A172 (cell line): Measurements from ENCODE around the gene ADAMTS16. TPM values are rescaled to one million over a fixed set of nuclear protein-coding genes. Genes with fewer than 3 reads are reported as not detected.
A peak's percentile ranks its signal among the peaks of the same experiment; 100 is the strongest.

Experiments
- DNase-seq: peaks from one replicate; pipeline ENCODE4 v3.0.0-alpha.2; 2015; ENCODE audit warnings: low spot score
- total RNA-seq: library from RNA; depleted of rRNA; stranded (reverse); fragments of >200 nt; shearing (Covaris generic); gene quantifications from 2 replicates; pipeline ENCODE4 v1.2.3, GENCODE V29; 2014

The ADAMTS16 gene
- total RNA-seq, 1 experiment from 2014 or later, result 3.5 TPM

GRCh38 chr5:5315068-5315980 lies 175.2 kb downstream of the ADAMTS16 start:
- peak; percentile 83 for DNase-seq

- DNase-seq, result peak; percentile 91
Measured at GRCh38 chr5:5316334-5316733, 176.2 kb downstream of the ADAMTS16 start.

- no peak for DNase-seq
Measured at GRCh38 chr5:5317976-5318375, 177.8 kb downstream of the ADAMTS16 start.

- no peak for DNase-seq
Measured at GRCh38 chr5:5318426-5319190, 178.5 kb downstream of the ADAMTS16 start.

GRCh38 chr5:5320062-5320805 lies 180.1 kb downstream of the ADAMTS16 start:
- DNase-seq, result peak; percentile 19

- no peak for DNase-seq
Measured at GRCh38 chr5:5321137-5321536, 181.0 kb downstream of the ADAMTS16 start.

- no peak for DNase-seq
Measured at GRCh38 chr5:5323551-5323950, 183.4 kb downstream of the ADAMTS16 start.

- no peak for DNase-seq
Measured at GRCh38 chr5:5326115-5326758, 186.1 kb downstream of the ADAMTS16 start.

GRCh38 chr5:5327126-5327525 lies 187.0 kb downstream of the ADAMTS16 start:
- DNase-seq, result no peak

- DNase-seq, result no peak
Measured at GRCh38 chr5:5330728-5331452, 190.8 kb downstream of the ADAMTS16 start.

GRCh38 chr5:5331848-5332247 lies 191.7 kb downstream of the ADAMTS16 start:
- DNase-seq, result peak; percentile 62

GRCh38 chr5:5332287-5332686 lies 192.2 kb downstream of the ADAMTS16 start:
- DNase-seq, result no peak

- peak; percentile 35 for DNase-seq
Measured at GRCh38 chr5:5335107-5335506, 195.0 kb downstream of the ADAMTS16 start.

GRCh38 chr5:5335700-5336264 lies 195.7 kb downstream of the ADAMTS16 start:
- DNase-seq, result peak; percentile 93

GRCh38 chr5:5339257-5339656 lies 199.1 kb downstream of the ADAMTS16 start:
- DNase-seq, result no peak

GRCh38 chr5:5340206-5340729 lies 200.1 kb downstream of the ADAMTS16 start:
- DNase-seq, result peak; percentile 93

GRCh38 chr5:5341531-5342292 lies 201.6 kb downstream of the ADAMTS16 start:
- no peak for DNase-seq

GRCh38 chr5:5342784-5343183 lies 202.7 kb downstream of the ADAMTS16 start:
- DNase-seq, result peak; percentile 80

GRCh38 chr5:5343568-5343967 lies 203.4 kb downstream of the ADAMTS16 start:
- DNase-seq, result no peak
